ENCODE data around the gene ITGA3. TPM values are rescaled to one million over a fixed set of nuclear protein-coding genes. Genes with fewer than 3 reads are reported as not detected.

Gene ITGA3
- total and polyA plus RNA-seq, 4 donors: 0.79 to 4.4 (median 1.4) TPM

GRCh38 chr17:50046179-50046578 lies 9.7 kb upstream of the ITGA3 start:
- Histone ChIP-seq H3K9me3 (ENCODE audit: control insufficient read depth in 4 of 4, low read length in 3 of 4) (no peaks in the 10 kb centered on the region), H3K36me3 (ENCODE audit: control insufficient read depth in 4 of 4, insufficient read depth in 3 of 4, low read depth in 1 of 4, low read length in 3 of 4) (no peaks in the 10 kb centered on the region), H3K27me3 (ENCODE audit: control insufficient read depth in 4 of 4, insufficient read depth in 4 of 4, low read length in 3 of 4) (peaks cover 0 to 3% (median 0%) of the 10 kb centered on the region in 4 donors), H3K4me1 (ENCODE audit: control insufficient read depth in 4 of 4, insufficient read depth in 4 of 4, low read length in 3 of 4) (no peaks in the 10 kb centered on the region), H3K9ac (ENCODE audit: low read depth in 1 of 2, low read length in 2 of 2) (no peak overlapping the region), H3K27ac (ENCODE audit: low read depth in 1 of 2, low read length in 2 of 2) (no peak overlapping the region), H3K4me3 (ENCODE audit: low read depth in 1 of 3, low read length in 3 of 3) (no peak overlapping the region)
- 85% methylated on average over 2 of the region's 2 CpGs for WGBS
- no peak for DNase-seq (ENCODE audit: low spot score)
- TF ChIP-seq FOXA1 (IDR thresholded peaks at IDR 0.05) (no peak), JUND (IDR thresholded peaks at IDR 0.05) (no peak), RAD21 (IDR thresholded peaks at IDR 0.05) (no peak), MAX (IDR thresholded peaks at IDR 0.05) (no peak), EGR1 (IDR thresholded peaks at IDR 0.05; ENCODE audit: low read depth in 2 of 2) (no peak), YY1 (IDR thresholded peaks at IDR 0.05) (no peak), SP1 (IDR thresholded peaks at IDR 0.05) (no peak), TAF1 (conservative IDR thresholded peaks at IDR 0.05) (no peak), NR2F2 (IDR thresholded peaks at IDR 0.05) (no peak), FOXA2 (IDR thresholded peaks at IDR 0.05) (no peak), HNF4G (IDR thresholded peaks at IDR 0.05) (no peak), RXRA (IDR thresholded peaks at IDR 0.05) (no peak), GABPA (IDR thresholded peaks at IDR 0.05 in 1 of 2, conservative IDR thresholded peaks at IDR 0.05 in 1 of 2) (no peak), HNF4A (conservative IDR thresholded peaks at IDR 0.05) (no peak)
- TF ChIP-seq, protein P1, sequence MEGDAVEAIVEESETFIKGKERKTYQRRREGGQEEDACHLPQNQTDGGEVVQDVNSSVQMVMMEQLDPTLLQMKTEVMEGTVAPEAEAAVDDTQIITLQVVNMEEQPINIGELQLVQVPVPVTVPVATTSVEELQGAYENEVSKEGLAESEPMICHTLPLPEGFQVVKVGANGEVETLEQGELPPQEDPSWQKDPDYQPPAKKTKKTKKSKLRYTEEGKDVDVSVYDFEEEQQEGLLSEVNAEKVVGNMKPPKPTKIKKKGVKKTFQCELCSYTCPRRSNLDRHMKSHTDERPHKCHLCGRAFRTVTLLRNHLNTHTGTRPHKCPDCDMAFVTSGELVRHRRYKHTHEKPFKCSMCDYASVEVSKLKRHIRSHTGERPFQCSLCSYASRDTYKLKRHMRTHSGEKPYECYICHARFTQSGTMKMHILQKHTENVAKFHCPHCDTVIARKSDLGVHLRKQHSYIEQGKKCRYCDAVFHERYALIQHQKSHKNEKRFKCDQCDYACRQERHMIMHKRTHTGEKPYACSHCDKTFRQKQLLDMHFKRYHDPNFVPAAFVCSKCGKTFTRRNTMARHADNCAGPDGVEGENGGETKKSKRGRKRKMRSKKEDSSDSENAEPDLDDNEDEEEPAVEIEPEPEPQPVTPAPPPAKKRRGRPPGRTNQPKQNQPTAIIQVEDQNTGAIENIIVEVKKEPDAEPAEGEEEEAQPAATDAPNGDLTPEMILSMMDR (IDR thresholded peaks at IDR 0.05; ENCODE audit: low read depth, low read length, missing input control): no peak
- TF ChIP-seq, protein P2, sequence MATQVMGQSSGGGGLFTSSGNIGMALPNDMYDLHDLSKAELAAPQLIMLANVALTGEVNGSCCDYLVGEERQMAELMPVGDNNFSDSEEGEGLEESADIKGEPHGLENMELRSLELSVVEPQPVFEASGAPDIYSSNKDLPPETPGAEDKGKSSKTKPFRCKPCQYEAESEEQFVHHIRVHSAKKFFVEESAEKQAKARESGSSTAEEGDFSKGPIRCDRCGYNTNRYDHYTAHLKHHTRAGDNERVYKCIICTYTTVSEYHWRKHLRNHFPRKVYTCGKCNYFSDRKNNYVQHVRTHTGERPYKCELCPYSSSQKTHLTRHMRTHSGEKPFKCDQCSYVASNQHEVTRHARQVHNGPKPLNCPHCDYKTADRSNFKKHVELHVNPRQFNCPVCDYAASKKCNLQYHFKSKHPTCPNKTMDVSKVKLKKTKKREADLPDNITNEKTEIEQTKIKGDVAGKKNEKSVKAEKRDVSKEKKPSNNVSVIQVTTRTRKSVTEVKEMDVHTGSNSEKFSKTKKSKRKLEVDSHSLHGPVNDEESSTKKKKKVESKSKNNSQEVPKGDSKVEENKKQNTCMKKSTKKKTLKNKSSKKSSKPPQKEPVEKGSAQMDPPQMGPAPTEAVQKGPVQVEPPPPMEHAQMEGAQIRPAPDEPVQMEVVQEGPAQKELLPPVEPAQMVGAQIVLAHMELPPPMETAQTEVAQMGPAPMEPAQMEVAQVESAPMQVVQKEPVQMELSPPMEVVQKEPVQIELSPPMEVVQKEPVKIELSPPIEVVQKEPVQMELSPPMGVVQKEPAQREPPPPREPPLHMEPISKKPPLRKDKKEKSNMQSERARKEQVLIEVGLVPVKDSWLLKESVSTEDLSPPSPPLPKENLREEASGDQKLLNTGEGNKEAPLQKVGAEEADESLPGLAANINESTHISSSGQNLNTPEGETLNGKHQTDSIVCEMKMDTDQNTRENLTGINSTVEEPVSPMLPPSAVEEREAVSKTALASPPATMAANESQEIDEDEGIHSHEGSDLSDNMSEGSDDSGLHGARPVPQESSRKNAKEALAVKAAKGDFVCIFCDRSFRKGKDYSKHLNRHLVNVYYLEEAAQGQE (IDR thresholded peaks at IDR 0.05): no peak
- TF ChIP-seq, protein P3, sequence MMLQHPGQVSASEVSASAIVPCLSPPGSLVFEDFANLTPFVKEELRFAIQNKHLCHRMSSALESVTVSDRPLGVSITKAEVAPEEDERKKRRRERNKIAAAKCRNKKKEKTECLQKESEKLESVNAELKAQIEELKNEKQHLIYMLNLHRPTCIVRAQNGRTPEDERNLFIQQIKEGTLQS (IDR thresholded peaks at IDR 0.05): no peak
- TF ChIP-seq, protein P4, sequence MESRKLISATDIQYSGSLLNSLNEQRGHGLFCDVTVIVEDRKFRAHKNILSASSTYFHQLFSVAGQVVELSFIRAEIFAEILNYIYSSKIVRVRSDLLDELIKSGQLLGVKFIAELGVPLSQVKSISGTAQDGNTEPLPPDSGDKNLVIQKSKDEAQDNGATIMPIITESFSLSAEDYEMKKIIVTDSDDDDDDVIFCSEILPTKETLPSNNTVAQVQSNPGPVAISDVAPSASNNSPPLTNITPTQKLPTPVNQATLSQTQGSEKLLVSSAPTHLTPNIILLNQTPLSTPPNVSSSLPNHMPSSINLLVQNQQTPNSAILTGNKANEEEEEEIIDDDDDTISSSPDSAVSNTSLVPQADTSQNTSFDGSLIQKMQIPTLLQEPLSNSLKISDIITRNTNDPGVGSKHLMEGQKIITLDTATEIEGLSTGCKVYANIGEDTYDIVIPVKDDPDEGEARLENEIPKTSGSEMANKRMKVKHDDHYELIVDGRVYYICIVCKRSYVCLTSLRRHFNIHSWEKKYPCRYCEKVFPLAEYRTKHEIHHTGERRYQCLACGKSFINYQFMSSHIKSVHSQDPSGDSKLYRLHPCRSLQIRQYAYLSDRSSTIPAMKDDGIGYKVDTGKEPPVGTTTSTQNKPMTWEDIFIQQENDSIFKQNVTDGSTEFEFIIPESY (IDR thresholded peaks at IDR 0.05): no peak
